Myocyte (in vitro differentiated cells): ENCODE results near the gene LRRC45. TPM values are rescaled to one million over a fixed set of nuclear protein-coding genes. Genes with fewer than 3 reads are reported as not detected.

Source experiments
- DNase-seq: peaks from one replicate; pipeline ENCODE4 v3.0.0-alpha.2; 2012; ENCODE audit warnings: low read depth
- total RNA-seq: library from RNA; depleted of rRNA; stranded (reverse); fragments of >200 nt; gene quantifications from 2 replicates; pipeline ENCODE4 v1.2.3, GENCODE V29; 2014

The LRRC45 gene
- total RNA-seq, 1 donor from 2014 or later, result 10.5 TPM

DNA sequence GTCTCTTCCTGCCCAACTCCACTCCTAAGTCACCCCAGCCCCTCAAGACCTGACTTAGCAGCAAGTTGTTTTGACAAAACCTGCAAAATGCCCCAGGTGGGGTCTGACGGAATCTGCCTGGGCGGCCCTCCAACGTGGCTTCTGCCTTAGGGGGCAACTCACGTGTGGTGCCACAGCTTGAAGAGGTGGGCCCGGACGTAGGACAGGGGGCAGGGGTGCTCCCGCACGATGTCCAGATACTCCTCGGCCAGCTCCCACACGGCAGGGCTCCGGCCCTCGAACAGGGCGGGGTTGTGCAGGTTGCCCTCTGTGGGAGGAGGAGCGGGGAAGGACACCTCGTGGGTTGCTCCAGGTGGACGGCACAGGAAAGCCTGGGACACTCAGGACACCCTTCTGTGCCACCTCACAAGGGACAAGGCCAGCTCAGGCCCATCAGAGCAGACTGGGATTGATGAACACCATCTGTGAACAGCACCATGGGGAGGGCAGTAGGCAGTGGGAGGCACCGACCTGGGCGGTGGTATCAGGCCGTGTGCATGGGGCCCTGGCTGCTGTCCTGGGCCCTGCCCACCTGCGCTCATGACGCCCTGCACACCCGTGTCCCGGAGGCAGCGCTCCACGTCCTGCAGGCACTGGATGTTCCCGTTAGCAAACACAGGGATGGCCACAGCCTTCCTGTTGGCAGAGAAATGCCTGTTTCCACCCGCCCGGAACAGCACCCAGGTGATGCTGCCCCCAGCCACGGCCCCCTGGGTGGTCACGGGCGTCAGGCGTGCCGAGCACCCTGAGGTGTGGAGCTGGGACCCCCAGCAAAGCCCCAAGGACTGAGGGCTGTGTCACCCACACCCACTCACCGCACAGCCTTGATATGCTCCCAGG, 38.2 kb downstream of the LRRC45 start:
- DNase-seq, result no peak

DNA sequence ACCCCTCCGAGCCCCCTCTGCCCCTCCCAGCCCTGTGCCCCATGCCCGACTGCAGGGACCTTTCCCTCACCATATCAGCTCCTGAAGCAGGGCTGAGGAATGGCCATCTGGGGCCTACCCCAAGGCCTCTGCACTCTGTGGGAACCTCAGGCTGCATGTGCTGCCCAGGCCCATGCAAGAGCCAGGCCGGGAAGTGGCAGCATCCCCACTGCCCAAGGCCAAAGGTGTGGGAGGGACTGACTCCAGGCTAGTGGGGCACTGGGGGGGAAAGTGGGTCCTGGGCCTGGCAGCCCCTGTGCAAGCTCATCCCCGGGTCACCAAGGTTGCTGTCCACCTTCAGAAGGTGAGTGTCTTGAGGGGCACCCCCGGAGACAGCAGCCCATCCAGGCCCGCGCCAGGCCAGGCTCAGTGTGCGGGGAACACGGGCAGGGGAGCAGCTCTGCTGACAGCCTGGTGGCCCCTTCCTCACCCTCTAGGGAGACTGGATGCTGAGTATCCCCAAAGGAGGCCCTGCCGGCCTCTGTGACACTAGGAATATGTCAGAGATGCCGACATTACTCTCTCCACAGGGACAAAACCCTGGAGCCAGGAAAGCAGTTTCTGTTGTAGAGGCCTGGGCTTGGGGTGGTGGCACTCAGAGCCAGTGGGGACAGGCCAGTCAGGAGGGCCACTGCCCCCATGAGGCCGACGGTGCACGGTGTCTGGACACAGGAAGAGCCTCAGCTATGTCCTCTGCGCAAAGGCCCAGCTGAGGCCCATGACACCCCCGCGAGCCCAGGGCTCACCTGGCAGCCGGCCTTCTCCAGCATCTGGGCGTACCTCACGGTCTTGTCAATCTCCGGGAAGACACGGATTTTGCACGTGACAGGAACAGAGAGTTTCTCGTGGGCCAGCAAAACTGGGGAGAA, 39.2 kb downstream of the LRRC45 start:
- no peak for DNase-seq

DNA sequence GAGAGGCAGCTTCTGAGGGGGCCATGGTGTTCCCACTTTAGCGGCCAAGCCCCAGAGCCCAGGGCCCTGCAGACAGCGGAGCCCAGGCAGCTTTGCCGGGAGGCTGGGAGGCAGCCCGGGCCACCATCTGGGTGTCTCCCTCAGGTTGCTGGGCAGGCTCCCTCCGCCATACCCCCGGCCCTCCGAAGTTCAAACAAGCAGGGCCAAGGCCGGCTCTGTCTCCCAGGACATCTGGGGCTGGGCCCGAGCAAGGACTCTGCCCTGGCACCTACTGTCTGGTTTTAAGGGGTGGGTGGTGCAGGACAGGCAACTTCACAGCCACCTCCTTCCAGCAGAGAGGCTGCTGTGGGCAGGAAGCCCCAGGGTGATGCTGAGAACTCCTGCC, 39.9 kb downstream of the LRRC45 start:
- DNase-seq, result no peak

DNA sequence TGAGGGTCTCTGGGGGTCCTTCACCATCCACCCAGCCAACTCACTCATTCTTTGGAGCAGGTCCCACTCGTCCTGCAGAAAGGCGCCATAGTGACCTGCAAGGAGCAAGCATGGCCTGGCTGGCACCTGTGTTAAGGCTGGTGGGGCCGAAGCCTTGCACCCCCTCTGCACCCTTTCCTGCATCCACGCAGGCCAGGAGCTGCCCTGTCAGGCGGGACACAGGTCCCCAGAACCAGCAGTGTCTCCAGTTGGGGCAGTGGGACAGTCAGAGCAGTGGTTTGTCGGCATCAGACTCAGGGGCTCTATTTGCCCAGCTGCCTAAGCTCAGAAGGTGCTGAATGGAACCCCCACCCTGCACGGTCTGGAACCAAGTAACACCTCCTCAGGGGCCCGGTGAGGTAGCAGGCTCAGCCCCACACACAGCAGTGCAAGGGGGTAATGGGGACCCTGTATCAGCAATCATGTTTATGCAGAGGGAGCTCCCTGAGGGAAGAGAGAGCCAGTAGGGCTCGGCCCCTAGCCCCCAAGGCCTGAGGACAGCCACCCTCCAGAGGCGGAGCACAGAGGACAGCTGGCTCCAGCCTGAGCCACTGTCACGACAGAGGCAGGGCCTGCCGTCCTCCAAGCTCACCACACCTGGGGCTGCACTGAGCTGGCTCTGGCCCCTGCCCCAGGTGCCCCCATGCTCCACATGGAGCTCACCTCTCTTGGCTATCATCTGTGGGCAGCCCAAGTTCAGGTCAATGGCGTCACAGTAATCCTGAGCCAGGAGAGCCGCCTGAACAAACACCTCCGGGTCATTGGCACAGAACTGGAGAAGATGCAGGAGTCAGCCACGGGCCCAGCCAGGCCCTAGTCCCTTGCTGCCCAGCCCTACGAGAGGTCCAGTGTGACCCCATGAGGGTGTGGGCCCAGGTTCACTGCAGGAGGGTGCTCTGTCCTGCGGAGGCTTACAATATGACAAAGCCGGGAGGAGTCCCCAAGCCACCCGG, 40.6 kb downstream of the LRRC45 start:
- DNase-seq, result no peak

DNA sequence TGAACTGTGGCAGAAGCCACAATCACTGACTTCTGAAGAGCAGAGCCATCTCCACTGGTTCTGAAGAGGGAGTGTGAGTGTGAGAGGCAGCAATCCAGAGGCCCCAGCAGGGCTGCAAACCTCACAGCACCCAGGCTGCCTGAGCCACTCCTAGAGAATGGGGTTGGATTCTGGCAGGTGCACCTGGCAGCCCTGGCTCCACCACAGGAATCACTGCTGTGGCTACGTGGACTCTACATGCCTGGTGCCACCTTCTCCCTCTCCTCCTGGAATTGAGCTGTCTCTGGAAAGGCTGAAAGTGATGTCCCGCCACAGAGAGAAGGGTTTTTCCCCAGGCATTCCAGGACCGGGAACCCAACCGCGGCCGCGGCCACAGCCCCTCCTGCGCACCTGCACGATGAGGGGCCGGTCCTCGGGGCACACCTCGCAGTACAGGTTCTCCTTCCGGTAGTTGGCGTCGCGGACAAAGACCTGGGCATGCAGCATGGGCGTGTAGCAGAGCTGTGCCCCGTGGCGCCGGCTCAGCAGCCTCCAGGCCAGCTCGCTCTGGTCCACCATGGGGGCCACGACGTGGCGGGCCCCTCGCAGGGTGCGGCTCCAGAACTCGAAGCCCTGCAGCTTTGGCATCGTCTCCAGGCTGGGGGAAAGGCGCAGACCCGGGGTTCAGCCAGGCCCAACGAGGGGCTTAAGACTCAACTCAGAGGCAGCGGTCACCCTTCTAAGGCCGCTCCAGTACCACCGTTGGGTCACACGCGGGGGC, 41.5 kb downstream of the LRRC45 start:
- DNase-seq, result no peak

DNA sequence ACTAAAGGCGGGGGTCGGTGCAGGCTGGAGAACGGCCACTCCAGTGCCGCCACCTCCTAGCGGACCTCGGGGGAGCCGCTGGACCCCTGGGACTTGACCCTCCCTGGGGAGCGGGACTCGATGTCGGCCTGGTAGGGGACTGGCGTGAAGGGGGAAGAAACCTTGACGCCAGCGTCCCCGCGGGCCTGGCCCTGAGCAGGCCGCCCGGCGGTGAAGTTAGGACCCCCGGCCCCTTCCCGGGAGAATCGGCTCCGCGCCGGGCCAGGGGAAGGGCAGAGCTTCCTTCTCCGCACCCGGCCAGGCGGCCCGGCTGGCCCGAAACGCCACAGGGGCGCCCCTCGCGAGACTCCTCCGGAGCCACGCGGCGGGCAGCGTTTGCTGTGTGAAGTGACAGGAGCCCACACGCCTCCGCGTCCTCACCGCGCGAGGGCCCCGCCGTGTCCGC, 42.1 kb downstream of the LRRC45 start:
- peak; percentile 29 for DNase-seq

DNA sequence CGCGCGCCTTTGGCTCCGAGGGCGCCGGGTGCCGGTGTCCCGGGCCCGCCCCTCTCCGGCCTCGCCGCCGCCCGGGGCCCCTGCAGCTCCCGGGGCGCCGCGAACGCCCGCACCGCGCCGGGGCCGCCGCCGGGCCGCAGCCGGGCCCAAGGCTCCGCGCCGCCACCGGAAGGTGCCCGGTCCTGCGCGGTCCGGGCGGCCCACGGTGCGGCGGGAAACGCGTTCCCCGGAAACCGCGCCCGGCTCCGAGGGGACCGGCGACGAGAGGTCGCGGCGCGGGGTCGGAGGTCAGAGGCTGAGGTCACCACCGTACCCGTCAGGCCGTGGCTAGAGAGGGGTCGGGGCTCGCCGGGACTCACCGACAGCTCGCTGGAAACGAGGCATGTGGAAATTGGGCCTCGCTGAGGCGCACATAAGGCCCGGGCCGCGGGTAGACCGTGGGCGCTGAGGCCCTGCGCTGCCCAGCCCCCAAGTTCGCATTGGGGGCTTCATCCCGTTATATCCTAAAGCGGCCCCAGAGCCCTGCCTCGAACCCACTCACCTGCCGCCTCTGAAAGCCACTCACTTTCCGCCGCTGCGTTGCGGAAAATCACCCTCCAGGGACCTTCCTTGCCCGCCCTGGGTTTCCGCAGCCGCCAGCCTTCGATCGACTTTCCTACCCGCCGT, 42.7 kb downstream of the LRRC45 start, which contains the start of gene DUS1L:
Gene DUS1L (minus strand): TSS at position 167 of the 666 bp plus-strand sequence. CDS start 745 bp downstream, outside the sequence.
- peak; percentile 61 for DNase-seq

DNA sequence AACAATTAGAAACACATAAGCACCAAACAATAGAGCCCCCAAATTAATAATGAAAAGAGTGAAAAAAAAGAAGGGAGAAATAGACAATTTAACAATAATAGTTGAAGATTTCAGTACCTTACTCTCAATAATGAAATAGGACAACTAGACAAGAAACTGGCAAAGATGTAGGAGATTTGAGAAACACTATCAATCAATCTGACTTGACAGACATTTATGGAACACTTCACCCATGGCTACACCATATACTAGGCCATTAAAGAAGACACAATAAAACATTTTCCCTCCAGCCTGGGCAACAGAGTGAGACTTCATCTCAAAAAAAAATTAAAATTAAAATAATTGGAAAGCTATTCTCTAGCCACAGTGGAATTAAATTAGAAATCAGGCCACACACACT, 47.5 kb downstream of the LRRC45 start:
- DNase-seq, result no peak

DNA sequence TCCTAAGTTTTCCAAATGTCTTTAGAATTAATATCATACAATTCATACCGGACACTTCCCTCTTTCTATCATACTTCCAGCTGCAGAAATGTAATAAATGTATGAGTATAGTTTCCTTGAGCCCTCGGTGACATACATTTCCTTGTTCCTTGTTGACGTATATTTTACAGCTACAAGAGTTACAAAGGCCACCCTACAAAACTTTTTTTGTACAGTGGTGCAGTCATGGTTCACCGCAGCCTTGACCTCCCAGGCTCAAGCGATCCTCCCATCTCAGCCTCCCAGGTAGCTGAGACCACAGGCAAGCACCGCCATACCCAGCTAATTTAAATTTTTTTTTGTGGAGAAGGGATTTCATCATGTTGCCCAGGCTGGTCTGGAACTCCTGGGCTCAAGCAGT, 49.7 kb downstream of the LRRC45 start:
- no peak for DNase-seq

DNA sequence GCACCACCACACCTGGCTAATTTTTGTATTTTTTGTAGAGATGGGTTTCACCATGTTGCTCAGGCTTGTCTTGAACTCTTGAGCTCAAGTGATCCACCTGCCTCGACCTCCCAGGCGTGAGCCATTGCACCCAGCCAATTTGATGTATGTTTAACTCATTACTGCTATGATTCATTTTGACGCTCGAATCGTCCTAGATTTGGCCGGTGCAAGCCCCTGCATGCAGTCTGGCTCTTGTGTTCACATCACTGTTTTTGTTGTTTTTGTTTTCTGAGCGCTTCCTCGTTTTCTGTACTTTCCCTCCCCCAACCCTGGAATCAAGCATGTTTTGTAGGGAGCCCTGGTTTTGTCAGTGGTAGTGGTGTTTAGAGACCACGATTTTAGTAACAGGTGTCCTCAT, 50.3 kb downstream of the LRRC45 start:
- no peak for DNase-seq

DNA sequence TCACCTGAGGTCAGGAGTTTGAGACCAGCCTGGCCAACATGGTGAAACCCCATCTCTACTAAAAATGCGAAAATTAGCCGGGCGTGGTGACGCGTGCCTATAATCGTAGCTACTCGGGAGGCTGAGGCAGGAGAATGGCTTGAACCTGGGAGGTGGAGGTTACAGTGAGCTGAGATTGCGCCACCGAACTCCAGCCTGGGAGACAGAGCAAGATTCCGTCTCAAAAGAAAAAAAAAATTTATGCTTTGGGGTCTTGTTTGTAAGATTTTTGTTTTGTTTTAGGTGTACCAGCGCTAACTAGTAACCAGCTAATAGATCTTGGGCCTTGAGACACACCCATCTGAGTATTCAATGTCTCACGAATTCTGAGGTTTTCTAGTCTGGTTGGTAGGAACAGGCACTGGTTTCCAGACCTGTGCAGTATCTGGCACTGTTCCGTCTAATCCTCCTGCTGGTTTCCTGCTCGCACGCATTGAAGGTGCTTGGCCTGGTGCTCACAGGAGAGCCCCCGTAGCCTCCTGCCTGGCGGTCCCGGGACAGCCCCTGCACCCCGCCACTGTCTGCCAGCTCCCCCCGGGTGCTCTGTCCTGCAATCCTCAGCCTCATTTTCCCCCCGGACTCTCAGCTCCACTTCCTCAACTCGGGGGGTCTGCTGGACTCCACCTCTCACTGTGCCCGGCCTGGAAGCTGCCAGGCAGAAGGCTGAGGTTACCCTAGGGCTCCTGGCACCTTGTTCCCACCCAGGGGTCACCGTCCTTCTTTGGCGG, 53.1 kb downstream of the LRRC45 start:
- DNase-seq, result no peak

DNA sequence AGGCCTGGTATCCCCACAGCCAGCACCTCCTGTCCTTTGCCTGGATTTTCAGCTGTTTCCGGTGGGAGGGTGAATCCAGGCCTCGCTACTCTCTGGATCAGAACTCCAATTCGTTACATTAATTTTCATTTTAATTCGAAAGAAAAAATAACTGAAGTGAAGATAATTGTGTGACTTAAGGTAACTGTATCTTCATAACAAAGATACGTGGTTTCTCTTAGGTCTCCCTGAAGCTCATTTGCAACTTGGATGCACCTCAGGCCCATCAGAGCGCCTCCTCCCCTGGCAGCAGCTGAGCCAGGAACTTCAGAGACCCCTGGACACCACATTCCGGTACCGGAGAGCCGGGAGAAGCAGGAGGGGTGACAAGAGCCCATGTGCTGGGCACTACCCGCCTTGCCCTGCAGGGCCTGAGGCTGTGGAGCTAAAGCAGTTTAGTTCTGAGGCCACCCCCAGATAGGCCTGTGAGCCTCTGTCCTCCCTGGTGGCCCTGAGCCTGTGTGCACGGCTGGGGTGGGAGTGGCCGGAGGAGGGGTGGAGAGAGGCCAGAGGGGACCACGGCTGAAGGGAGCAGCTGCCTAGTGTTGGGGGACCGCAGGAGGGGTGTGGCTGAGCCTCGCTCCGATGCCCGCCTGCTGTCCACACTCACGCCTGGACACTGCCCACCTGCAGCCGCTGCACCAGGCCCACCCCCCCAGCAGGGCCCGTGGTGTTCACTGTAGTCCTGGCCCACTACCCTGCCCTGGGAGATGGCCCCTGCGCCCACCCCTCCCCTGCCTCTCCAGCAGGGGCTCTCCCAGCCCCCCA, 53.9 kb downstream of the LRRC45 start:
- DNase-seq, result peak; percentile 47

DNA sequence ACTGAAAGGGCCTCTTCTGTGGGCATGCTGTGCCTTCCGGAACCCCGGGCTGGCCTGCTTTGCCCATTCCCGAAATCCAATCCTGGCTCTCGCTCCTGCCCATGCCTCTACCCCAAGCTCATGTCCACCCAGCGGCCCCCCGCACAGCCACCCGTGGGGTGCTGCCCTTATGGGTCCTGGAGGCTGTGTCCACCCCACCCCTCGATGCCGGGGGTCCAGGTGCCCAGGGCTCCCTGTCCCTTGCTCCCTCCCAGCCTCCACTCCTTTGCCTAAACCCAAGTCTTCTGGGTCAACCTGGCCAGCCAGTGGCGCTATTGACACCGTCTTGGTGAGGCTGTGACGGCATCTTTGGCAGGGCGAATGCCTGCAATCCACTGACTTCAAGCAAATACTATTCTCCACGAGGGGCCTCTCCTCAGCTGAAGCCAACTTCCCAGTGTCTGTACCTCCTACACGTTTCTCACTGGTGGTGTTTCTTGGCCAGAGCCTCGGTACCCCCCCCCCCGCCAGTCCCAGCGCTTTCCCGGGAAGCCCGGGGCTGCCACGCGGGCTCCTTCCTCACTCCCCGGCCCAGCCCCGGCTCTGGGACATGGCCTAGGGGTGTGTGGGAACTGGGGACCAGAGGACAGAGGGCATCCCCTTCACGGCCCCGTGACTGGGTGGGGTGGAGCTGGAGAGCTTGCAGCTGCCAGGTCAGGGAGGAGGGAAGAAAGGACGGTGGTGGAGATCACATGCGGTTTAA, 54.7 kb downstream of the LRRC45 start:
- DNase-seq, result no peak

DNA sequence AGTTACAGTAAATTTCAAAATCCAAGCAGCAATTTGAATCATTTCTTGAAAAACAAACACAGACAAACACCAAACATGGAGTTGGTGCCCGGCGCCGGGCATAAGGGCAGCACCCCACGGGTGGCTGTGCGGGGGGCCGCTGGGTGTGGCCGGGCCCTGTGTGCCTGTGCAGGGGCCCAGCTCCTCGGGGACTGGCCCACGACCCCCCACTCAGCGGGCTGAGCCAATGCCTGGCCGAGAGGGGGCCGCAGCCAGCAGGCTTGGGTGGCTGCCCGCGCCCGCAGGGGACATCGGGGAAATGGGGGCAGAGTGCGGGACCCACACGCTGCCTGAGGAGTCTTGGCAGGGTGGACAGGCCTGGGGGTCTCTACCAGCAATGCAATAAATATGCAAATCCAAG, 55.3 kb downstream of the LRRC45 start:
- no peak for DNase-seq

DNA sequence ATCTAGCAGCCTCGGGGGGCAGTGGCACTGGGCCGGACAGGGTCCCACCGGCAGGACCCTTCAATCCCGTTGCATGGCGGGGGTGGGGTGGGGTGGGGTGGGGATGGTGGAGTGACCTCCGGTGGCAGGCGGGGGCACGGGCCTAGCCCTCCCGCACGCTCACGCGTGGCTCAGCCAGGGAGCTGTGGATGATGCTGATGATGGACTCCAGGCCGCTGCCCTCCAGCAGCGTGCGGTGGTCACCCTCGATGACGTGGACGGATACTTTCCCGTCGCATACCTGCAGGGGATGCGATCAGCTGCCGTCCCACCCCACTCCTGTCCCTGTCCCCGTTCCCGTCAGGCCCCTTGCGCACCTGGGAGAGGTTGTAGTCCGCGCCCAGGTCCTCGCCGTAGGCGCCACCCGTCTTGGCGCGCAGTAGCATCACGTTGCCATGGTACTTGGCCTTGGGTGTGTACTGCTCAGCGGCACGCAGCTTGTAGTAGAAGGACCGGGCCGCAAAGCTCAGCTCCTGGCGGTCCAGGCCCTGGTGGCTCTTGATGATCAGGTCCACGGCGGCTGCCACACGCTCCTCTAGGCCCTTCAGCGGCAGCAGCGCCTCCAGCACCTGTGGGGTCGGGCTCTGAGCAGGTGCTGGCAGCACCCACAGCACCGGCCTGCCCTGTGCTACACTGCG, 56.0 kb downstream of the LRRC45 start:
- no peak for DNase-seq

DNA sequence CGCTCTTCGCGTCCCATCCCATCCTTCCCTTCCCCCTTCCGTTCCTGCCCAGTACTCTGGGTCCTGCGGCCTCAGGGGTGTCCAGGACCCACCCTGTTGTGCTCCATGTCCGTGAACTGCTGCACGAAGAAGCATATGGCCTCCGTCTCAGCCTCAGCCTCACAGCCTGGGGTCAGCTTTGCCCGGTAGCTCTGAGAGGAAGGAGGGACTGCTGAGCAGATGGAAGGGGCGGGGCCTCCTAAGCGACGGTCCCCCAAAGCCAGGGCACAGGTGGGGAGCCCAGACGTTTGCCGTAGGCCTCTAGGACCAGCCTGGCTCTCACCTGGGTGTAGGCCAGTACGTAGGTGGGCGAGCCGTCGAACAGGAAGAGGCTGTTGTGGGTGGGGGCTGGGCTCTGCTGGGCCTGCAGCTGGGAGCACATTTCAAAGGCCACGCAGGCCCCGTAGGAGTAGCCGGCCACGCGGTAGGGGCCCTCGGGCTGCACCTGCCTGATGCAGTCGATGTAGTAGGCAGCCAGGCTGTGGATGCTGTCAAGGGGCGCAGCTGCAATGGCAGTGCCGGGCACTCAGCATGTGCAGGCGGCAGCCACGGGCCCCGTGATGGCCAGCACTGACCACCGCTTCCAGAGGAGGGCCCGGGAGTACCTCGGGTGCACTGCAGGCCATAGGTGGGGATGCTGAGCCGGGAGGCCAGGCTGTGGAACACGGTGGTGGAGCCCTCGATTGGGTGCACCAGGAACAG, 57.1 kb downstream of the LRRC45 start:
- no peak for DNase-seq
